Gastrocnemius medialis (tissue), 4 donors: Measurements from ENCODE around the gene MUC5B. TPM values are rescaled to one million over a fixed set of nuclear protein-coding genes. Genes with fewer than 3 reads are reported as not detected.

Experiments
- ATAC-seq, 2 donors: fragments of 150-250 bp; one replicate each; pipeline ENCODE4 v1.9.1; 2016
- DNase-seq, 2 donors: peaks; one replicate each; pipeline ENCODE4 v3.0.0-alpha.2; 2019
- H3K27ac ChIP-seq, 4 donors: fragments of 200-600 bp; sonication (generic); 1 replicate in 1 of 4; 2 replicates in 3 of 4; pipeline ENCODE4 v1.5.1; 2016 to 2018; ENCODE audit warnings: mild to moderate bottlenecking in 2 of 4, moderate library complexity in 1 of 4
- H3K27me3 ChIP-seq, 3 donors: fragments of 200-600 bp; sonication (generic) in 2 of 3; 1 replicate in 1 of 3; 2 replicates in 2 of 3; pipeline versions ENCODE4 v1.5.1 to v1.6.0; 2016 to 2019; ENCODE audit warnings: mild to moderate bottlenecking in 1 of 3, moderate library complexity in 1 of 3
- H3K36me3 ChIP-seq, 2 donors: fragments of 200-600 bp; sonication (generic) in 1 of 2; one replicate each; pipeline ENCODE4 v1.5.1; 2017 to 2018
- H3K4me1 ChIP-seq, 2 donors: fragments of 200-600 bp; sonication (generic) in 1 of 2; one replicate each; pipeline ENCODE4 v1.5.1; 2016 to 2017; ENCODE audit warnings: mild to moderate bottlenecking in 2 of 2
- H3K4me3 ChIP-seq, 4 donors: fragments of 200-600 bp; sonication (generic) in 3 of 4; 1 replicate in 1 of 4; 2 replicates in 3 of 4; pipeline ENCODE4 v1.5.1; 2016 to 2019; ENCODE audit warnings: mild to moderate bottlenecking in 2 of 4
- H3K9me3 ChIP-seq, 3 donors: fragments of 200-600 bp; sonication (generic) in 2 of 3; 1 replicate in 1 of 3; 2 replicates in 2 of 3; pipeline ENCODE4 v1.5.1; 2016 to 2019
- POLR2A ChIP-seq, 2 donors: fragments of 450-650 bp; IDR thresholded peaks; one replicate each; pipeline ENCODE4 v1.6.1; 2017; ENCODE audit warnings: antibody characterized with exemption in 2 of 2, mild to moderate bottlenecking in 2 of 2, moderate library complexity in 2 of 2
- in situ Hi-C, 4 donors: fragments of 200-750 bp; cut with MboI; loops; one replicate each; pipeline versions ENCODE4 v1.15.0 to v1.8.0; 2017; ENCODE audit warnings: low sequenced_read_pairs in 4 of 4
- intact Hi-C: fragments of 100-400 bp; cut with DNase I; formaldehyde crosslinking; loops from one replicate; pipeline ENCODE4 v1.15.1; 2023; ENCODE audit warnings: low total_unique reads
- total RNA-seq, 4 donors: library from RNA; depleted of rRNA; stranded (reverse); fragments of >200 nt; gene quantifications; one replicate each; pipeline versions ENCODE4 v1.1.0 to v1.2.3, GENCODE V29; 2016
- TF ChIP-seq, protein P1 (sequence below), 5 experiments: fragments of 450-650 bp in 3 of 5; fragments of 200-600 bp in 2 of 5; sonication (generic) in 2 of 5; IDR thresholded peaks in 4 of 5; conservative IDR thresholded peaks in 1 of 5; 1 replicate in 4 of 5; 2 replicates in 1 of 5; pipeline ENCODE4 v1.5.1; 2016 to 2019; ENCODE audit warnings: antibody characterized with exemption in 5 of 5, mild to moderate bottlenecking in 3 of 5, moderate library complexity in 3 of 5

Gene MUC5B
- total RNA-seq, 4 donors from 2014 or later, result 0.17 TPM; not detected in 3

DNA sequence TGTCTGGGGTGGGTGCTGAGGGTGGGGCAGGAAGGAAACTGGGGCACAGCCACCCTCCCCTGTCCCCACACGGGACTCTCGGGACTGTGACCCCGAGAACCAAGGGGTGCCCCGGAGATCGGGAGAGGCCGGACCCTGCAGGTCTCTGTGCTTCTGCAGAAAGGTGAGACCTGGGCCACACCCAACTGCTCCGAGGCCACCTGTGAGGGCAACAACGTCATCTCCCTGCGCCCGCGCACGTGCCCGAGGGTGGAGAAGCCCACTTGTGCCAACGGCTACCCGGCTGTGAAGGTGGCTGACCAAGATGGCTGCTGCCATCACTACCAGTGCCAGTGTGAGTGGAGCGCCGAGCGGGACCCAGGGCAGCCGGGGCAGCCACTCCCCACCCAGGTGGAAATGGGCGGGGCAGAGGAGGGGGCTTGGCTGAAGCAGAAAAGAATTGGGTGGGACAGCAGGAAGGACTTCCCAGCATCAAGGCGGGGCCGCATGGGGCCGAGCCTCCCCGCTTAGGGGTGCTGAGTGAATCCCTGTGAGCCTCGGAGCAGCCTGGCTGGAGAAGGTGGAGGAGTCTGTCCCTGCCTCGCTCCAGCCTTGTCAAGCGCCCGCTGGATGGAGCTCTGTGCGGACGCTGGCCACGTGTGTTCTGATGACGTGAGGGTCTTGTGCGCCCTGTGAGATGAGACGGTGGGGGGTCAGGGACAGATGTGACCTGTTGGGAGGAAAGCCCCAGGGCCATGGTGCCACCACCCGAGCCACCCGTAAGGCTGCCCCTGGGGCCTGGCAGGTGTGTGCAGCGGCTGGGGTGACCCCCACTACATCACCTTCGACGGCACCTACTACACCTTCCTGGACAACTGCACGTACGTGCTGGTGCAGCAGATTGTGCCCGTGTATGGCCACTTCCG, 29.3 kb upstream of the MUC5B start:
- no peak overlapping the region for H3K4me3 ChIP-seq
- TF ChIP-seq, protein P1, sequence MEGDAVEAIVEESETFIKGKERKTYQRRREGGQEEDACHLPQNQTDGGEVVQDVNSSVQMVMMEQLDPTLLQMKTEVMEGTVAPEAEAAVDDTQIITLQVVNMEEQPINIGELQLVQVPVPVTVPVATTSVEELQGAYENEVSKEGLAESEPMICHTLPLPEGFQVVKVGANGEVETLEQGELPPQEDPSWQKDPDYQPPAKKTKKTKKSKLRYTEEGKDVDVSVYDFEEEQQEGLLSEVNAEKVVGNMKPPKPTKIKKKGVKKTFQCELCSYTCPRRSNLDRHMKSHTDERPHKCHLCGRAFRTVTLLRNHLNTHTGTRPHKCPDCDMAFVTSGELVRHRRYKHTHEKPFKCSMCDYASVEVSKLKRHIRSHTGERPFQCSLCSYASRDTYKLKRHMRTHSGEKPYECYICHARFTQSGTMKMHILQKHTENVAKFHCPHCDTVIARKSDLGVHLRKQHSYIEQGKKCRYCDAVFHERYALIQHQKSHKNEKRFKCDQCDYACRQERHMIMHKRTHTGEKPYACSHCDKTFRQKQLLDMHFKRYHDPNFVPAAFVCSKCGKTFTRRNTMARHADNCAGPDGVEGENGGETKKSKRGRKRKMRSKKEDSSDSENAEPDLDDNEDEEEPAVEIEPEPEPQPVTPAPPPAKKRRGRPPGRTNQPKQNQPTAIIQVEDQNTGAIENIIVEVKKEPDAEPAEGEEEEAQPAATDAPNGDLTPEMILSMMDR (IDR thresholded peaks at IDR 0.05 in 4 of 5, conservative IDR thresholded peaks at IDR 0.05 in 1 of 5), result no peak
- TF ChIP-seq POLR2A (IDR thresholded peaks at IDR 0.05), result no peak
- no peaks in the 10 kb centered on the region for H3K9me3 ChIP-seq
- peaks cover 24 to 37% (median 26%) of the 10 kb centered on the region in 3 donors for H3K27me3 ChIP-seq
- no peaks in the 10 kb centered on the region for H3K36me3 ChIP-seq
- in situ Hi-C loops, result no loop called here
- ATAC-seq (no peak), DNase-seq (no peak)
- no peaks in the 10 kb centered on the region for H3K4me1 ChIP-seq
- intact Hi-C loops, result no loop called here
- H3K27ac ChIP-seq, result no peak overlapping the region

DNA sequence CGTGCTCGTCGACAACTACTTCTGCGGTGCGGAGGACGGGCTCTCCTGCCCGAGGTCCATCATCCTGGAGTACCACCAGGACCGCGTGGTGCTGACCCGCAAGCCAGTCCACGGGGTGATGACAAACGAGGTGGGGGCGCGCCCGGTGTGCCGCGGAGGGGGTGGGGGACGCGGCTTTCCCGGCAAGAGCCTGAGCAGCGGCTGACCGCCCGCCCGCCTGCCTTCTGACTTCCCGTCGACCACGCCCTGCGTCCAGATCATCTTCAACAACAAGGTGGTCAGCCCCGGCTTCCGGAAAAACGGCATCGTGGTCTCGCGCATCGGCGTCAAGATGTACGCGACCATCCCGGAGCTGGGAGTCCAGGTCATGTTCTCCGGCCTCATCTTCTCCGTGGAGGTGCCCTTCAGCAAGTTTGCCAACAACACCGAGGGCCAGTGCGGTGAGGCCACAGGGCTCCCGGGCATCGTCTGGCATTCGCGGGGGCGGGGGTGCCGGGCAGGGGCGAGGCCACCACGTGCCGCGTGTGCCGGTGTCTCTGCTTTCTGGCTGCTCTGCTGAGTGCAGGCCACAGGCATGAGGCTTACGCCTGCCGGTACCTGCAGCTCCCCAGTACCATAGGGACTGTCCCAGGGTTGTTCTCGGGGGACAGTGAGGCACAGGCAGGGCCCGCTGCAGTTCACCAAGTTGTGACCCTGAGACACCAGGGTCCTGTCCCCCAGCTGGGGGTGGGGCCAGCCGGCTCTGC, 28.5 kb upstream of the MUC5B start:
- TF ChIP-seq, protein P1 (IDR thresholded peaks at IDR 0.05 in 4 of 5, conservative IDR thresholded peaks at IDR 0.05 in 1 of 5), result no peak
- TF ChIP-seq POLR2A (IDR thresholded peaks at IDR 0.05), result no peak
- H3K36me3 ChIP-seq, result no peaks in the 10 kb centered on the region
- peaks cover 25 to 41% (median 34%) of the 10 kb centered on the region in 3 donors for H3K27me3 ChIP-seq
- H3K4me3 ChIP-seq, result no peak overlapping the region
- intact Hi-C loops (no loop called here), in situ Hi-C loops (no loop called here)
- no peak for ATAC-seq
- no peaks in the 10 kb centered on the region for H3K9me3 ChIP-seq
- DNase-seq, result no peak
- H3K4me1 ChIP-seq, result no peaks in the 10 kb centered on the region
- no peak overlapping the region for H3K27ac ChIP-seq

DNA sequence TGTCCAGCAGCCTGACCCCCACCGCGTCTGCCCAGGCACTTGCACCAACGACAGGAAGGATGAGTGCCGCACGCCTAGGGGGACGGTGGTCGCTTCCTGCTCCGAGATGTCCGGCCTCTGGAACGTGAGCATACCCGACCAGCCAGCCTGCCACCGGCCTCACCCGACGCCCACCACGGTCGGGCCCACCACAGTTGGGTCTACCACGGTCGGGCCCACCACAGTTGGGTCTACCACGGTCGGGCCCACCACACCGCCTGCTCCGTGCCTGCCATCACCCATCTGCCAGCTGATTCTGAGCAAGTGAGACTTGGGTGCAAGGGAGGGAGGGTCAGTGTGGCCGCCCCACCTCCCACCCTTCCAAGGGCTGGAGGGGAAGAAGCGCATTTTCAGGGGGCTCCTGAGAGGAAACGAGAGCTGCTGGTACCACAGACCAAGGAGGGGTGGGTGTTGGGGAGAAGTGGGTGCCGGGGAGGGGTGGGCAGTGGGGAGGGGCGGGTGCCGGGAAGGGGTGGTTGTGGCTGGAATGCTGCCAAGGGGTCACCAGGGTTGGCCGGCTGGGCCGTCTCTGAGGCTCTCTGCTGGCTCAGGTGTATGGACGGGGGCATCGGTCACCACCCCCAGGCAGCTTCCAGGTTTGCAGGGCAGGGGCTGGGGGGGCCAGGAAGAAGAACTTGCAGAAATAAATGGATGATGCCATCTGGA, 27.7 kb upstream of the MUC5B start:
- DNase-seq (no peak), ATAC-seq (no peak)
- H3K9me3 ChIP-seq, result no peaks in the 10 kb centered on the region
- peaks cover 28 to 43% (median 41%) of the 10 kb centered on the region in 3 donors for H3K27me3 ChIP-seq
- no peaks in the 10 kb centered on the region for H3K4me1 ChIP-seq
- H3K36me3 ChIP-seq, result no peaks in the 10 kb centered on the region
- intact Hi-C loops (no loop called here), in situ Hi-C loops (no loop called here)
- no peak overlapping the region for H3K27ac ChIP-seq
- no peak for TF ChIP-seq POLR2A (IDR thresholded peaks at IDR 0.05)
- TF ChIP-seq, protein P1 (IDR thresholded peaks at IDR 0.05 in 4 of 5, conservative IDR thresholded peaks at IDR 0.05 in 1 of 5), result no peak
- H3K4me3 ChIP-seq, result no peak overlapping the region

DNA sequence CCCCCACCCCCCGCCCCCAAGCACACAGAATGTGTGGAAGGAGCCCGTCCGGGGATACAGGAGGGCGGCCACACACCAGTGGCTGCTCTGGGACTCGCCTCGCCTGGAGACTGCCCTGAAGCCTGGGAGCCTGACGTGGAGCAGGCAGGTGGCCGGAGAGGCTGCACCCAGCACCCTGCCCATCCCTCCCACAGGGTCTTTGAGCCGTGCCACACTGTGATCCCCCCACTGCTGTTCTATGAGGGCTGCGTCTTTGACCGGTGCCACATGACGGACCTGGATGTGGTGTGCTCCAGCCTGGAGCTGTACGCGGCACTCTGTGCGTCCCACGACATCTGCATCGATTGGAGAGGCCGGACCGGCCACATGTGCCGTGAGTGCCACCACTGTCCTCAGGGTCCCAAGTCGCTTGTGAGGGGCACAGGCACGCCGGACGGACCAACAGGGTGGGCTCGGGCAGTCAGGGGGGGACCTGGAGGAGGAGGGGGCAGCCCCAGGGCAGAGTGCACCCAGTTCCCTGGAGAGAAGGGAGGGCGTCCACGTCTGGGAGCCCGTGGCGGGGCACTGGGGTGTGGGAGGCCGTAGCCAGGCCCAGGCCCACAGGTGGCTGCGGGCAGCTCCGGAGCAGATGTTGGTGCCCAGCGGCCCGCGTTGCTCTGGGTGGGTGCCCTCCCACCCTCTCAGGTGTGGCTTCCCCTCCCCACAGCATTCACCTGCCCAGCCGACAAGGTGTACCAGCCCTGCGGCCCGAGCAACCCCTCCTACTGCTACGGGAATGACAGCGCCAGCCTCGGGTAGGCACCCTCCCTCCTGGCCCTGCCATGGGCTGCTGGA, 27.0 kb upstream of the MUC5B start:
- no peaks in the 10 kb centered on the region for H3K36me3 ChIP-seq
- intact Hi-C loops, result no loop called here
- in situ Hi-C loops, result no loop called here
- ATAC-seq, result no peak
- no peak for DNase-seq
- H3K9me3 ChIP-seq, result no peaks in the 10 kb centered on the region
- TF ChIP-seq, protein P1 (IDR thresholded peaks at IDR 0.05 in 4 of 5, conservative IDR thresholded peaks at IDR 0.05 in 1 of 5), result no peak
- no peak for TF ChIP-seq POLR2A (IDR thresholded peaks at IDR 0.05)
- H3K27ac ChIP-seq, result no peak overlapping the region
- H3K4me1 ChIP-seq, result no peaks in the 10 kb centered on the region
- H3K27me3 ChIP-seq, result peaks cover 30 to 47% (median 41%) of the 10 kb centered on the region in 3 donors
- no peak overlapping the region for H3K4me3 ChIP-seq
